ENCODE data around the gene RAP1GAP.
A peak's percentile ranks its signal among the peaks of the same experiment; 100 is the strongest.

Gene RAP1GAP

DNA sequence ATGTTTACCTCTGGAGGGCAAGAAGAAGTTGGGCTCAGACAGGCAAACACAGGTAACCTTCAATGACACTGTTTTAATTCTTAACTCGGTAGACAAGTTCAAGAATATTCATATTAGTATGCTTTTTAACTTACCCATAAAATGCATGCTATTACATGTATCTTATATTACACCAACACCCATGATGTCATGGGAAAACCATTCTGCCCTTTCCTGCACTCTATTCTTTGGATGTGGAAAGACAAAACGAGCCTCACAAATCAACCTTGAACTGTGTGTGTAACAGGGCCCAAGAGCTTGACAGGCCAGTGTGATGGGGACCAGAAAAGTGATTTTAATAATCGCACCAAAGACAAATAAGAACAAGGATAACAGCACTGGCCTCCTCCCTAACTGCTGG, 22.6 kb upstream of the RAP1GAP start:
- TF ChIP-seq, protein P1, sequence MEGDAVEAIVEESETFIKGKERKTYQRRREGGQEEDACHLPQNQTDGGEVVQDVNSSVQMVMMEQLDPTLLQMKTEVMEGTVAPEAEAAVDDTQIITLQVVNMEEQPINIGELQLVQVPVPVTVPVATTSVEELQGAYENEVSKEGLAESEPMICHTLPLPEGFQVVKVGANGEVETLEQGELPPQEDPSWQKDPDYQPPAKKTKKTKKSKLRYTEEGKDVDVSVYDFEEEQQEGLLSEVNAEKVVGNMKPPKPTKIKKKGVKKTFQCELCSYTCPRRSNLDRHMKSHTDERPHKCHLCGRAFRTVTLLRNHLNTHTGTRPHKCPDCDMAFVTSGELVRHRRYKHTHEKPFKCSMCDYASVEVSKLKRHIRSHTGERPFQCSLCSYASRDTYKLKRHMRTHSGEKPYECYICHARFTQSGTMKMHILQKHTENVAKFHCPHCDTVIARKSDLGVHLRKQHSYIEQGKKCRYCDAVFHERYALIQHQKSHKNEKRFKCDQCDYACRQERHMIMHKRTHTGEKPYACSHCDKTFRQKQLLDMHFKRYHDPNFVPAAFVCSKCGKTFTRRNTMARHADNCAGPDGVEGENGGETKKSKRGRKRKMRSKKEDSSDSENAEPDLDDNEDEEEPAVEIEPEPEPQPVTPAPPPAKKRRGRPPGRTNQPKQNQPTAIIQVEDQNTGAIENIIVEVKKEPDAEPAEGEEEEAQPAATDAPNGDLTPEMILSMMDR (conservative IDR thresholded peaks at IDR 0.05) = no peak
- H3K27ac ChIP-seq = no peak overlapping the region

DNA sequence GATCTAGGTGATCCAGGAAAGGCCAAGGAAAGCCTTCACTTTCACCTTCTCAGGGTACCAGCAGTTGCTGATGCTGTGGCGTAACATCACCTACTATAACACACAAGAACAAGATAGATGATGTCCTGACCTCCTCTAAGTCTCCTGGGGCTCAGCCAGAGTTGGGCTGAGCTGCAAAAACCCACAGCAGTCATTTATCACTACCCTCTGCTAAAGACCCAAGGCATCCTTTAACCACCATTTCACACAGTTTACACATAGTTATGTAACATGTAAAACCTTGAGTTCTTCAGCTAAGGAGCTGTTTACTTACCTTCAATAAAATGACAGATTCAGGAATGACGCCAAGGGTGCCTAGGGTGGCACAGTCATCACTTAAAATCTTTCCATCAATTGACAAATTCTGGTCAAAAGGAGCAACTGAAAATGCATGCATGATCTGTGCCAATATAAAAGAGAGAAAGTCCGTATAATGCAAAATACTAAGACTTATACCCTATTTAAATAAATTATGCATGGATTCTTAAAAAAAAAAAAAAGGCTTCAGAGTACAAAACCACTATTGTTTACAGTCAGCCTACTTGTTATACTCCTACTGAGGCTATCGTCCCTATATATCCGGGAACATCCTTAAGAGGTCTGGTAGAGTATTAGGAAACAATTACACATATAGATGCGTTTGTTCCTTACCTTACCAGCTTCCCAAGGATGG, 20.7 kb upstream of the RAP1GAP start:
- peak overlapping the region; percentile 63 for H3K27ac ChIP-seq
- TF ChIP-seq, protein P1 (conservative IDR thresholded peaks at IDR 0.05) = no peak

DNA sequence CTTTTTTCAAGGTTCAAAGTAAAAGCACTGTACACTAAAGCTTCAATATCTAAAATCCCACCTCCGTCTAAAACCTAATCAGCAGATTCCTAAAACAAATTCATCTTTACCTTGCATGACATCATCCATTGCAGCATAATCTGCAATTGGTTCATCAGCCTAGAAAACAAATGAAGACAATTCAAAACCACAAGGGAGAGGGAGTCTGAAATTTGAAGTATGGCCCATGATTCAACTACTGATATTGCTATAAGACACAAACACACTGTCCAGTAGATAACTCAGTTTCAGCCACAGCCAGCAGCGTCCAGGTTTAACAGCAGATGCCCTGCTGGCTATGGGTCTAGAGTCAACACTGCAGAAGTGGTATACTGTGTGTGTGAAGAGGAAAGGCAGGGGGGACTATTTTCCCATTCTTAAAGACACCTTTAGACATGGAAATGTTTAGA, 17.9 kb upstream of the RAP1GAP start:
- TF ChIP-seq, protein P1 (conservative IDR thresholded peaks at IDR 0.05) = no peak
- H3K27ac ChIP-seq = no peak overlapping the region

DNA sequence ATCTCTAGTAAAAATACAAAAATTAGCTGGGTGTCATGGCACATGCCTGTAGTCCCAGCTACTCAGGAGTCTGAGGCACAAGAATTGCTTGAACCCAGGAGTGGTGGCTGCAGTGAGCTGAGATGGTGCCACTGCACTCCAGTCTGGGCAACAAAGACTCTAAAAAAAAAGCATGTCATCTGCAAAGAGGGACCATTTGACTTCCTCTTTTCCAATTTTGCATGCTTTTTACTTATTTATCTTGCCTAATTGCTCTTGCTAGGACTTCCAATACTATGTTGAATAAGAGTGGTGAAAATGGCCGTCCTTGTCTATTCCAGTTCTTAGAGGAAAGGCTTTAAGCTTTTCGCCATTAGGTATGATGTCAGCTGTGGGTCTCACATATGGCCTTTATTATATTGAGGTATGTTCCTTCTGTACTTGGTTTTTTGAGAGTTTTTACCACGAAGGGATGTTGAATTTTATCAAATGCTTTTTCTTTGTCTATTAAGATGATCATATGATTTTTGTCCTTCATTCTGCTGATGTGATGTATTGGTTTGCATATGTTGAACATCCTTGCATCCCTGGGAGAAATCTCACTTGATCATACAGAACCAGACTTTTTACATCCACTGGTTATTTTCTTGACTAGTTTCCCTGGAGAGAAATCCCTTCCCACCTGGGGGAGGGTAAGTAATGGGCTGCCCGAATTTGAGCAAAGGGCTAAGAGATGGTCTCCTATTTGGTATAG, 17.0 kb upstream of the RAP1GAP start:
- TF ChIP-seq, protein P1 (conservative IDR thresholded peaks at IDR 0.05) = no peak
- H3K27ac ChIP-seq = no peak overlapping the region

DNA sequence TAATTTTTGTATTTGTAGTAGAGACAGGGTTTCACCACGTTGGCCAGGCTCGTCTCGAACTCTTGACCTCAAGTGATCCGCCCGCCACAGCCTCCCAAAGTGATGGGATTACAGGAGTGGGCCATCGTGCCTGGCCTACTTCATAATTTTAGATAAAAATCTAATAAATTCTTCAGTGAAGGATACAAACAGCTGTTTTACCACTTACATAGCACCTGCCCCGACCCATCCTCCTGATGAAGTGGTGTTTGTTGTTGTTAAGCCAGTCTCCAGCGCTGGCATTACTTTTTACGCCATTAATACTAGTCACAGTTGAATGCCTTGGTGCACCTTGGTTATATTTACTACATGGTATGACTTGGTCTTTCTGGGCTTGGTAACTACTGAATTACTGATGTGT, 12.3 kb upstream of the RAP1GAP start:
- TF ChIP-seq, protein P1 (conservative IDR thresholded peaks at IDR 0.05) = no peak
- H3K27ac ChIP-seq = no peak overlapping the region

DNA sequence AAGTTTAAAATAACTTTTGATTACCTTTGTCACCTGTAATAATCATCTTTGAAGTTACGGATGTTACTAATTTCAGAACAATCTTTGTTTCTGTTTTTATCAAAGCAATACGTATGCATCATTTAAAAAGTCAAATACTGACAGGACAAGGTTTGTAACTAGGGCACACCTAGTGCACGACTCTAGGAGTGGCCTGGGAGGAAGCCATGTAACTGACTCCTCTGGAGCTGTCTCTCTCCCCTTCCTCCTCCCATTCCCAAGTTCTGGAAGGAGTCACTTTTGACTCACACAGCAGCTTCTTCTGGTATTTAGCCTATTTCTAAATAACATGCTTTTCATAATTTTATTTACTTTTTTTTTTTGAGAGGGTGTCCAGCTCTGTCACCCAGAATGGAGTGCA, 11.8 kb upstream of the RAP1GAP start:
- no peak overlapping the region for H3K27ac ChIP-seq
- TF ChIP-seq, protein P1 (conservative IDR thresholded peaks at IDR 0.05) = no peak

DNA sequence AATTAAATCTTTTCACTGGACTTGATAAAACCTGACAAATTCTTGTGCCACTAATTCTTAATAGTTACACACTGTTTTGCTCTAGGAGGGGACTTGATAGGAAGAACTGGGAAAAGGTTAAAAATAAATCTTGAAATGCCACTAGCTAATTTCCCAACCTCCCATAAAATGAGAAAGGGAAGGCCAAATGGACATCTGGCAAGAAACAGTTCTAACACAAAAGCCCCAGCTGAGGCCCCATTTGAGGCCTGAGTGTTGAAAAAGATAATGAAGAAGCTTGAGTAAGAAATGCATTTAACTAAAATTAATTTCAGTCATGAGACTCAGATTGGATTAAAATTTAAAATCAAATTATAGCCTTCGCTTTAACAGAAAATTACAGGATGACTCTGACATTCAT, 11.2 kb upstream of the RAP1GAP start:
- TF ChIP-seq, protein P1 (conservative IDR thresholded peaks at IDR 0.05) = no peak
- no peak overlapping the region for H3K27ac ChIP-seq
